K562 (cell line): Measurements from ENCODE around the gene SH3BP5. TPM values are rescaled to one million over a fixed set of nuclear protein-coding genes. Genes with fewer than 3 reads are reported as not detected.

ENCODE experiments used
- CREBBP ChIP-seq: IDR thresholded peaks from one replicate; pipeline ENCODE4 v1.6.1; 2012; ENCODE audit warnings: low read depth, mild to moderate bottlenecking, control low read depth, inconsistent platforms, low read length
- MTA1 ChIP-seq: fragments of 450-650 bp; IDR thresholded peaks from 2 replicates; pipeline ENCODE4 v1.6.1; 2017; ENCODE audit warnings: borderline replicate concordance
- NFIC ChIP-seq: fragments of 450-650 bp; IDR thresholded peaks from 2 replicates; pipeline ENCODE4 v1.6.1; 2017; ENCODE audit warnings: mild to moderate bottlenecking, inconsistent platforms
- RHOXF2B ChIP-seq: fragments of 250-450 bp; sonication (Bioruptor Pico); conservative IDR thresholded peaks from 2 replicates; pipeline ENCODE4 v1.5.1; 2021
- SNRNP70 ChIP-seq: fragments of 200-400 bp; formaldehyde crosslinking; optimal IDR thresholded peaks from 2 replicates; pipeline ENCODE3; 2017; ENCODE audit warnings: low read depth, low read length
- USF2 ChIP-seq: sonication (generic); formaldehyde crosslinking; IDR thresholded peaks from 2 replicates; pipeline ENCODE4 v1.5.0; 2020; ENCODE audit warnings: missing genetic modification reagents
- VEZF1 ChIP-seq: fragments of 200-800 bp; sonication (Bioruptor generic); IDR thresholded peaks from 2 replicates; pipeline ENCODE4 v1.6.1; 2017; ENCODE audit warnings: missing genetic modification characterization, missing compliant biosample characterization
- XRCC5 ChIP-seq: fragments of 200-400 bp; formaldehyde crosslinking; IDR thresholded peaks from 2 replicates; pipeline ENCODE4 v1.6.1; 2017; ENCODE audit warnings: low read depth, mild to moderate bottlenecking, low read length
- ZMIZ1 ChIP-seq, 2 experiments: fragments of 150-350 bp in 1 of 2; IDR thresholded peaks; 2 replicates each; pipeline ENCODE4 v1.6.1; 2012 to 2016; ENCODE audit warnings: low read depth in 2 of 2, low read length in 2 of 2, mild to moderate bottlenecking in 1 of 2, moderate library complexity in 1 of 2
- ZNF318 ChIP-seq, 2 experiments: fragments of 450-650 bp; IDR thresholded peaks; 2 replicates each; pipeline ENCODE4 v1.6.1; 2016; ENCODE audit warnings: mild to moderate bottlenecking in 2 of 2, borderline replicate concordance in 1 of 2, low read depth in 1 of 2, moderate library complexity in 1 of 2
- ZNF655 ChIP-seq: fragments of 250-450 bp; sonication (Bioruptor Pico); IDR thresholded peaks from 2 replicates; pipeline ENCODE4 v1.5.0; 2021
- polyA plus RNA-seq, 8 experiments: library from polyadenylated mRNA; depleted of rRNA in 4 of 8; stranded (reverse) in 5 of 8; unstranded in 3 of 8; fragments of >200 nt; fragmentation: Nextera tagmentation in 2 of 8; fragmentation: Illumina TruSeq in 1 of 8; extraction: Ambion mirVana in 2 of 8; extraction: Trizol in 1 of 8; gene quantifications; 2 replicates each; pipeline versions ENCODE4 v1.2.1 to v1.2.3, GENCODE V29; 2011 to 2014; ENCODE audit warnings: inconsistent platforms in 1 of 8, missing spikeins in 1 of 8
- total RNA-seq, 7 experiments: library from RNA; depleted of rRNA in 6 of 7; stranded (reverse); fragments of >200 nt in 6 of 7; fragmentation: Illumina TruSeq in 2 of 7; extraction: Trizol in 2 of 7; gene quantifications; 2 replicates each; pipeline versions ENCODE4 v1.2.1 to v1.2.3, GENCODE V29; 2011 to 2021; ENCODE audit warnings: low replicate concordance in 1 of 7

The SH3BP5 gene
- total and polyA plus RNA-seq, 9 of the 15 experiments (the other 6 are each of a cell fraction or from before 2014, with no cell fraction given): 2.9 to 29.0 (median 14.9) TPM

- no peak for TF ChIP-seq ZNF318 (IDR thresholded peaks at IDR 0.05; ENCODE audit: borderline replicate concordance in 1 of 2, low read depth in 1 of 2)
- no peak for TF ChIP-seq ZNF655 (CRISPR knock-in tag)
- no peak for TF ChIP-seq CREBBP
- no peak for TF ChIP-seq RHOXF2B
- no peak for TF ChIP-seq SNRNP70
- peak; percentile 48; the same call in 1 of the 2 replicates for TF ChIP-seq MTA1
- TF ChIP-seq USF2: peak; percentile 95
- TF ChIP-seq VEZF1: peak; percentile 76
- TF ChIP-seq NFIC: peak; percentile 36; the same call in 1 of the 2 replicates
- TF ChIP-seq ZMIZ1 (IDR thresholded peaks at IDR 0.05; ENCODE audit: low read depth in 2 of 2, low read length in 2 of 2): no peak; a peak in 1 of 4 replicates
- TF ChIP-seq XRCC5: no peak
Measured at GRCh38 chr3:15205934-15206661, 126.3 kb downstream of the SH3BP5 start, which contains the start of gene CAPN7 (continued).
